Bronchial epithelial cell (primary cell): ENCODE measurements around the gene SLX9. TPM values are rescaled to one million over a fixed set of nuclear protein-coding genes. Genes with fewer than 3 reads are reported as not detected.

ENCODE experiments used
- DNase-seq: peaks from one replicate; pipeline ENCODE4 v3.0.0-alpha.2; 2010; ENCODE audit warnings: low read depth
- FAIRE-seq: peaks from 2 replicates; lab custom pipeline; 2011; peaks lifted over from hg19 to GRCh38; lab: Jason Lieb, UNC
- H3K27me3 ChIP-seq: 2 replicates; pipeline ENCODE4 v1.5.1; 2011; ENCODE audit warnings: low read length; ENCODE audit not compliant: control insufficient read depth, insufficient read depth
- H3K36me3 ChIP-seq: 2 replicates; pipeline ENCODE4 v1.5.1; 2011; ENCODE audit warnings: low read length; ENCODE audit not compliant: control insufficient read depth, insufficient read depth
- H3K4me3 ChIP-seq: 2 replicates; pipeline ENCODE4 v1.5.1; 2011; ENCODE audit warnings: mild to moderate bottlenecking, low read depth, low read length, control low read depth
- total RNA-seq: library from RNA; depleted of rRNA; stranded (reverse); fragments of >200 nt; gene quantifications from 2 replicates; pipeline ENCODE4 v1.2.1, GENCODE V29; 2014
- TF ChIP-seq, protein P1 (sequence below): IDR thresholded peaks from 2 replicates; pipeline ENCODE4 v1.5.1; 2011; ENCODE audit warnings: mild to moderate bottlenecking, moderate library complexity, low read length, control low read depth, inconsistent platforms; ENCODE audit not compliant: insufficient read depth, severe bottlenecking

Gene SLX9
- total RNA-seq, 1 donor from 2014 or later: 34.0 TPM

DNA sequence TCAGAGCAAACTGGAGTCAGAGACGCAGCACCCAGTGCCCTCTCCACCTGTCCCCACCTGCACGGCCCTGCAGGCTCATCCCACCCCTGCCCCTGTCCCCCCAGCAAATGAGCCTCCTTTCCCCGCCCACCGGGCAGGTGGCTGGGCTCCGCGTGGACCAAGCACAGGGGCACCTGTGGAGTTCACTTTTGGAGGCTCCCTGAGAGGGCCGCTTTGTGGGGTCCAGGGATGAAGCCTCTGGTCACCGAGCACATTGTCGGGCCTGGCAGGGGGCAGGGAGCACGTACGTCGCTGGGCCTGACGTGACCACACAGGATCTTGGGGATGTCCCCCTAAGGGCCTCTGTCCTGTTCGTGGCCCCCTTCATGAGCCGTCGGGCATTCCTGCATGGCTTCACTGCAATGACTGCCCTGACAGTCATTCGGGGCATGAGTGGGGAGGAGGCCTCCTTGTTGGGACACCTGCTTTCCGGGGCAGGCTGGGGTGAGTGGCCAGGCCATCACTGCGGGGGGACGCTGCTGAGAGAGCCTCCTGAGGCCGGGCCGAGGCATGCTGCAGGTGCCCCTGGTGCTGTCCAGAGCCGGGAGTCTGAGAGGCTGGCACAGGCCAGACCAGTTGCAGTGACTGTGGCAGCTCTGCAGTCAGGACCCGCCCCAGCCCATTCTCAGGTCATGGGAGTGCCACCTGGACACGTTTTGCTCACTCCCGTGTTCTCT lies 19.7 kb downstream of the SLX9 start:
- DNase-seq: no peak
- TF ChIP-seq, protein P1, sequence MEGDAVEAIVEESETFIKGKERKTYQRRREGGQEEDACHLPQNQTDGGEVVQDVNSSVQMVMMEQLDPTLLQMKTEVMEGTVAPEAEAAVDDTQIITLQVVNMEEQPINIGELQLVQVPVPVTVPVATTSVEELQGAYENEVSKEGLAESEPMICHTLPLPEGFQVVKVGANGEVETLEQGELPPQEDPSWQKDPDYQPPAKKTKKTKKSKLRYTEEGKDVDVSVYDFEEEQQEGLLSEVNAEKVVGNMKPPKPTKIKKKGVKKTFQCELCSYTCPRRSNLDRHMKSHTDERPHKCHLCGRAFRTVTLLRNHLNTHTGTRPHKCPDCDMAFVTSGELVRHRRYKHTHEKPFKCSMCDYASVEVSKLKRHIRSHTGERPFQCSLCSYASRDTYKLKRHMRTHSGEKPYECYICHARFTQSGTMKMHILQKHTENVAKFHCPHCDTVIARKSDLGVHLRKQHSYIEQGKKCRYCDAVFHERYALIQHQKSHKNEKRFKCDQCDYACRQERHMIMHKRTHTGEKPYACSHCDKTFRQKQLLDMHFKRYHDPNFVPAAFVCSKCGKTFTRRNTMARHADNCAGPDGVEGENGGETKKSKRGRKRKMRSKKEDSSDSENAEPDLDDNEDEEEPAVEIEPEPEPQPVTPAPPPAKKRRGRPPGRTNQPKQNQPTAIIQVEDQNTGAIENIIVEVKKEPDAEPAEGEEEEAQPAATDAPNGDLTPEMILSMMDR: no peak
- peaks cover 24% of the 10 kb centered on the region for H3K36me3 ChIP-seq
- FAIRE-seq: no peak
- H3K27me3 ChIP-seq: no peaks in the 10 kb centered on the region
- H3K4me3 ChIP-seq: no peak overlapping the region

DNA sequence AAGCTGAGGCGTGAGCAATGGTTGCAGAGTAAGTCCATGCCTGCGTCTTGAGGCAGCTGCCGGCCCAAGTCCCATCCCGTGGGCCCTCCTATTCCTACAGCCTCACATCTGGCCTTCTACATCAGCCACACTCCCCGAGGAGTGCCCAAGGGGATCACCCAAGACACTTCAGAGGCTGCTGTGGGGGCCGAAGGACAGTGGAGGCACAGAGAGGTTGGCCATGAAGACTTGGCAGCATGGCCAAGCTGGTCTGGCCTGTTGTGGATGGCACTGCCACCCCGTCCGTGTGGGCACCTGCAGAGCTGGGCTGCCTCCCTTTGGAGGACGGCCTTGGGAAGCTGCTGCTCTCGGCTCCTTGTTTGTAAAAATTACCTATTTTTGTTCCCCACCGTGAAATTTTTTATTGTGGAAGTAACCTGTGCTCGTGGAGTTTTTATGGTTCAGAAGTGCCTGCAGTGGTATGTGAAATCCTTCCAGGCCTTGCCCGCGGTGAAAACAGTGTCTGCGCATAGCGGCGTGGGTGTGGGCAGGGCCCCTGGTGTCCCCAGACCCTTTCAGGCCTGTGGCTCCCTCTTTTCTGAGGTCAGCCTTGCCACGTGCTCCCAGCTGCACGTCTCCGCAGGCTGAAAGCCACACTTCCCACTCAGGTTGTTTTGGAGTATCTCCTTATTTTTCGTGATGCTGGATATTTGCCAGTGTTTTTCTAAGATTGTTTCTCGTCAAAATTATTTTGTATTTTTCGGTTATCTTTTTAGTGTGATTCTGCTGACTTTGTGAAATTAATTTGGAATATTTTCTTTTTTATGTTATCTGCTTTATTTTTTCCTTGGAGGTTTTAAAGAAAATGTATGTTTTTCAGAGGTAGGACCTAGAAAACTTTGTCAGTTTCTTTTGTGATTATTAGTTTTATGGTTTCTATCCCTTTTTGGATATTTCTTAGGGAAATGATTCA lies 20.6 kb downstream of the SLX9 start:
- H3K4me3 ChIP-seq: no peak overlapping the region
- TF ChIP-seq, protein P1: no peak
- no peaks in the 10 kb centered on the region for H3K27me3 ChIP-seq
- FAIRE-seq (no peak), DNase-seq (no peak)
- peaks cover 22% of the 10 kb centered on the region for H3K36me3 ChIP-seq

DNA sequence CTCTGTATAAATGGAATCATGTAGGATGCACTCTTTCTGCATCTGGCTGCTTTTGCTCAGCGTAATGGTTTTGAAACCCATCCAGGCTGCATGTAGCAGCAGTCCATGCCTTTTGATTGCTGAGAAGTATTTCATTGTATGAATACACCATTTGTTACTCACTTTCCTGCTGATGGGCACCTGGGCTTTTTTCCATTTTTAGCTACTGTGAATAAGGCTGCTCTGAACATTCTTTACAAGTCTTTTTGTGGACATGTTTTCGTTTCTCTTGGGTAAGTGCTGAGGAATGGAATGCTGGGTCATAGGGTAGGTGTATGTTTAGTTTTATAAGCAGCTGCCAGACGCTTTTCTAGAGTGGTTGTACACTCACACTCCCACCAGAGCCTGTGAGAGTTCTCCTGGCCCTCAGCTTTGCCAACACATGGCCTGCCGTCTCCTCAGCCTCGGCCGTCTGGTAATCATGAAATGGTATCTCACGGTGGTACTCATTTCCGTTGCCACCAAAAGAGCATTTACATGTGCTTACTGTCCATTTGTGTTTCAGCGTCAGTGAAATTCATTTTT lies 22.7 kb downstream of the SLX9 start:
- no peak for FAIRE-seq

DNA sequence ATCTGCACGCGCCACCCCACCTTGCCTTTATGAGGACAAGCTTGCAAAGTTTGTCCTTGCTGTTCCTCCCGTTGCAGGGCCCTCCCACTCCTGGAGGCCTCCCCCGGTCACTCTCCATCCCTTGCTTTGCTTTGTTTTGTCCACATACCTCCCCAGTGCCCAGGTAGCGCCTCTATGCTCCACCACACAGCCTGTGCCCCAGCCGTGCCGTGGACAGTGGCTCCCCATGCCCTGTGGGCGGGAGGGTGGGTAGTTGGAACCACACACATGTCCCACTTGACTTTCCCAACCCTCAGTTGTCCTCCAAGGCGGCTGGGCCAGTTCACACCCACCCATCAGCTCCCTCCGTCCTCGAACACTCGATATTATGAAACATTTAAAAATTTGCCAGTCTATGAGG lies 24.6 kb downstream of the SLX9 start:
- DNase-seq (no peak), FAIRE-seq (no peak)
- TF ChIP-seq, protein P1: no peak
- H3K4me3 ChIP-seq: no peak overlapping the region
- H3K27me3 ChIP-seq: no peaks in the 10 kb centered on the region
- peaks cover 21% of the 10 kb centered on the region for H3K36me3 ChIP-seq

More for the DNA sequence above, 22.7 kb downstream of the SLX9 start:
- peaks cover 17% of the 10 kb centered on the region for H3K36me3 ChIP-seq
- TF ChIP-seq, protein P1: no peak
- no peak overlapping the region for H3K4me3 ChIP-seq
- no peaks in the 10 kb centered on the region for H3K27me3 ChIP-seq
- peak; percentile 71 for DNase-seq

DNA sequence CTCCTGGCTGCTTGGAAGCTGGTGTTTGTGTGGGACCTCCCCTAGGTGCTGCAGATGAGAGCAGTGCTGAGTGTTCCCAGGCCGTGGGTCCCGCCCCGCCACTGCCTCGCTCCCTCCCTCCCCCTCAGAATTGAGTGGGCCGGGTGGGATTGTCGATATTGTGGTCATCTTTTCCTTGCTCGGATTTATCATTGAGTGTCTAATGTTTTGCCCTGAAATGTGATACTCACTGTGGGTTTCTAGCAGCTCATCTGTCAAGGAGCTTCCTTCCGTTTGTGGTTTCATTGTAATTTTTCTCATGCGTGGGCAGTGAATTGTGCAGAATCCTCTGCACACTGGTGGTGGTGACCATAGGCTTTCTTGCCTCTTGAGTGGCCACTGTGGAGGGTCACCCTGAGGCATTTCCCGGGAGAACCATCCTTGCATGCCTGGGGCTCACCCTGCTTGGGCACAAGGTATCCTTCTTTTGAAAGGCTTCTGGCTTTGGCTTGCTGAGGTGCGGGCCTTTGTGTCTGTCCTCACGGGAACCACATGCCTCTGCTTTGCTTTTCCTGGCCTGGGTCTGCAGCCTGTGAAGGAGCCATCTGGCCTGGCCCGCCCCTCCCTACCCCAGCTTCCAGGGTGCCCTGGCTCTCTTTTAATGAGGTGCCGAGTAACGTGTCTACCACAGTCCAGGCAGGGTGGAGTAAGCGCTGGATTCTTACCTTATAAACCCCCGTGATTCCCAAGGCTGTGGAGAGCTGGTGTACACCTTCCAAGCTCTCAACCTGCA lies 25.6 kb downstream of the SLX9 start:
- DNase-seq (no peak), FAIRE-seq (no peak)
- TF ChIP-seq, protein P1: no peak
- Histone ChIP-seq H3K36me3 (peaks cover 16% of the 10 kb centered on the region), H3K27me3 (no peaks in the 10 kb centered on the region), H3K4me3 (no peak overlapping the region)
